HG03520 (cell line): ENCODE data around the gene NDRG4.

ENCODE experiments used
- ATAC-seq: cut with Tn5 transposase; IDR thresholded peaks from one replicate; pipeline ENCODE4 v1.9.1; 2021; ENCODE audit warnings: mild to moderate bottlenecking, moderate library complexity; ENCODE audit not compliant: unreplicated experiment

NDRG4 gene

GRCh38 chr16:58508671-58509251, 8.8 kb downstream of the NDRG4 start:
- ATAC-seq: no peak

- ATAC-seq: no peak
Observed at GRCh38 chr16:58509256-58510096, 9.5 kb downstream of the NDRG4 start.

- no peak for ATAC-seq
Observed at GRCh38 chr16:58510097-58510775, 10.3 kb downstream of the NDRG4 start.

GRCh38 chr16:58510776-58511628, 11.1 kb downstream of the NDRG4 start:
- no peak for ATAC-seq

GRCh38 chr16:58511933-58512815, 12.2 kb downstream of the NDRG4 start:
- peak; percentile 39 for ATAC-seq

GRCh38 chr16:58513874-58514273, 13.9 kb downstream of the NDRG4 start:
- ATAC-seq: no peak

GRCh38 chr16:58515125-58515870, 15.4 kb downstream of the NDRG4 start, which contains the start of gene SETD6:
TSS of gene SETD6 (plus strand) at chr16:58515517. CDS start at chr16:58515538, 21 bp downstream.
- ATAC-seq: peak; percentile 67

GRCh38 chr16:58515871-58516767, 16.2 kb downstream of the NDRG4 start:
- ATAC-seq: peak; percentile 31

GRCh38 chr16:58516768-58517107, 16.8 kb downstream of the NDRG4 start:
- no peak for ATAC-seq

GRCh38 chr16:58518083-58518979, 18.4 kb downstream of the NDRG4 start:
- peak; percentile 39 for ATAC-seq

- no peak for ATAC-seq
Observed at GRCh38 chr16:58518980-58519368, 19.0 kb downstream of the NDRG4 start.

GRCh38 chr16:58519707-58520106, 19.8 kb downstream of the NDRG4 start:
- no peak for ATAC-seq

- no peak for ATAC-seq
Observed at GRCh38 chr16:58530179-58530578, 30.2 kb downstream of the NDRG4 start.

- ATAC-seq: no peak
Observed at GRCh38 chr16:58532414-58532813, 32.5 kb downstream of the NDRG4 start.

- ATAC-seq: no peak
Observed at GRCh38 chr16:58533751-58534470, 34.0 kb downstream of the NDRG4 start.

GRCh38 chr16:58535100-58535499, 35.2 kb downstream of the NDRG4 start:
- ATAC-seq: no peak

- ATAC-seq: no peak
Observed at GRCh38 chr16:58536278-58536677, 36.3 kb downstream of the NDRG4 start.
